Neural progenitor cell (in vitro differentiated cells): ENCODE measurements around the gene CNRIP1.

ENCODE experiments used
- CTCF ChIP-seq: fragments of 200-600 bp; sonication (generic); IDR thresholded peaks from 2 replicates; pipeline ENCODE4 v1.5.1; 2017; ENCODE audit warnings: antibody characterized with exemption, mild to moderate bottlenecking
- EZH2 ChIP-seq: fragments of 200-600 bp; sonication (generic); IDR thresholded peaks from 2 replicates; pipeline ENCODE4 v1.6.1; 2017; ENCODE audit warnings: antibody characterized with exemption, mild to moderate bottlenecking, moderate library complexity
- EZH2phosphoT487 ChIP-seq: fragments of 200-600 bp; sonication (generic); IDR thresholded peaks from 2 replicates; pipeline ENCODE4 v1.6.1; 2017; ENCODE audit warnings: antibody characterized with exemption

- TF ChIP-seq EZH2 = no peak
- no peak for TF ChIP-seq CTCF
- no peak for TF ChIP-seq EZH2phosphoT487
These were observed 431 bp upstream of the CNRIP1 start for GRCh38 chr2:68320118-68320641.
